Sigmoid colon (tissue), 4 donors: Measurements from ENCODE around the gene CENPP.

Source experiments
- CTCF ChIP-seq, 4 experiments: fragments of 450-650 bp in 3 of 4; fragments of 200-600 bp in 1 of 4; IDR thresholded peaks; one replicate each; pipeline ENCODE4 v1.5.1; 2016 to 2019; ENCODE audit warnings: antibody characterized with exemption in 4 of 4, mild to moderate bottlenecking in 3 of 4, moderate library complexity in 2 of 4
- POLR2A ChIP-seq, 2 donors: fragments of 450-650 bp; IDR thresholded peaks; one replicate each; pipeline ENCODE4 v1.6.1; 2016; ENCODE audit warnings: antibody characterized with exemption in 2 of 2, mild to moderate bottlenecking in 2 of 2, moderate library complexity in 2 of 2
- POLR2AphosphoS5 ChIP-seq, 4 donors: sonication (generic); formaldehyde crosslinking; IDR thresholded peaks; one replicate each; pipeline ENCODE4 v1.6.1; 2017; ENCODE audit warnings: antibody characterized with exemption in 4 of 4

GRCh38 chr9:92612292-92612691, 286.5 kb downstream of the CENPP start:
- no peak for TF ChIP-seq CTCF (IDR thresholded peaks at IDR 0.05)
- TF ChIP-seq POLR2A (IDR thresholded peaks at IDR 0.05): no peak
- TF ChIP-seq POLR2AphosphoS5 (IDR thresholded peaks at IDR 0.05): no peak
